K562 (cell line): ENCODE results near the gene ITSN1. TPM values are rescaled to one million over a fixed set of nuclear protein-coding genes. Genes with fewer than 3 reads are reported as not detected.
A peak's percentile ranks its signal among the peaks of the same experiment; 100 is the strongest.

Experiments used
- BRCA1 ChIP-seq, 2 experiments: fragments of 450-650 bp in 1 of 2; sonication (generic) in 1 of 2; formaldehyde crosslinking in 1 of 2; IDR thresholded peaks; 2 replicates each; pipeline versions ENCODE4 v1.5.0 to v1.6.1; 2017 to 2020; ENCODE audit warnings: mild to moderate bottlenecking in 1 of 2, missing genetic modification reagents in 1 of 2
- CSDE1 ChIP-seq, 2 experiments: fragments of 450-650 bp; IDR thresholded peaks; 2 replicates each; pipeline ENCODE4 v1.6.1; 2016; ENCODE audit warnings: mild to moderate bottlenecking in 1 of 2
- CXXC5 ChIP-seq: fragments of 250-450 bp; sonication (Bioruptor Pico); IDR thresholded peaks from 2 replicates; pipeline ENCODE4 v1.8.0; 2022; ENCODE audit warnings: inconsistent platforms, mild to moderate bottlenecking, moderate library complexity
- JUNB ChIP-seq: fragments of 450-650 bp; formaldehyde crosslinking; conservative IDR thresholded peaks from 2 replicates; pipeline ENCODE4 v1.4.0; 2020; ENCODE audit warnings: mild to moderate bottlenecking
- KLF1 ChIP-seq: fragments of 450-650 bp; IDR thresholded peaks from 2 replicates; pipeline ENCODE4 v1.6.1; 2016; ENCODE audit warnings: missing genetic modification characterization, missing compliant biosample characterization
- MBD2 ChIP-seq: sonication (generic); IDR thresholded peaks from 2 replicates; pipeline ENCODE4 v1.6.1; 2016; ENCODE audit warnings: low read depth, borderline replicate concordance
- MYC ChIP-seq, 2 experiments: fragments of 250-450 bp in 1 of 2; sonication (Bioruptor Pico) in 1 of 2; IDR thresholded peaks; 2 replicates each; pipeline versions ENCODE4 v1.5.1 to v1.6.1; 2012 to 2021; ENCODE audit warnings: low read depth in 2 of 2, borderline replicate concordance in 1 of 2, improper control_type of control experiment in 1 of 2, low read length in 1 of 2, mild to moderate bottlenecking in 1 of 2, moderate library complexity in 1 of 2
- NRF1 ChIP-seq, 2 experiments: fragments of 450-650 bp; IDR thresholded peaks in 1 of 2; conservative IDR thresholded peaks in 1 of 2; 2 replicates each; pipeline ENCODE4 v1.6.1; 2014; ENCODE audit warnings: mild to moderate bottlenecking in 2 of 2
- PCBP2 ChIP-seq: fragments of 200-400 bp; formaldehyde crosslinking; IDR thresholded peaks from 2 replicates; pipeline ENCODE4 v1.6.1; 2018; ENCODE audit warnings: low read length, low read depth, mild to moderate bottlenecking, moderate library complexity; ENCODE audit not compliant: poor library complexity, severe bottlenecking
- PHF8 ChIP-seq: fragments of 200-600 bp; sonication (generic); IDR thresholded peaks from 2 replicates; pipeline ENCODE4 v1.6.1; 2012; ENCODE audit warnings: mixed run types, mild to moderate bottlenecking, inconsistent platforms, low read length, moderate library complexity, borderline replicate concordance
- POLR2AphosphoS5 ChIP-seq: IDR thresholded peaks from 2 replicates; pipeline ENCODE4 v1.6.1; 2011; ENCODE audit warnings: mild to moderate bottlenecking, low read depth, low read length, moderate library complexity; ENCODE audit not compliant: control insufficient read depth, insufficient read depth
- POLR2G ChIP-seq: fragments of 200-400 bp; formaldehyde crosslinking; IDR thresholded peaks from 2 replicates; pipeline ENCODE4 v1.6.1; 2017; ENCODE audit warnings: low read depth, mild to moderate bottlenecking, antibody characterized with exemption, low read length, moderate library complexity
- RBFOX2 ChIP-seq: fragments of 200-400 bp; formaldehyde crosslinking; IDR thresholded peaks from 2 replicates; pipeline ENCODE4 v1.6.1; 2017; ENCODE audit warnings: low read depth, mild to moderate bottlenecking, low read length, moderate library complexity
- RFX7 ChIP-seq: fragments of 250-450 bp; sonication (Bioruptor Pico); IDR thresholded peaks from 2 replicates; pipeline ENCODE4 v1.5.1; 2021; ENCODE audit warnings: mild to moderate bottlenecking
- ZFP36 ChIP-seq: fragments of 150-350 bp; IDR thresholded peaks from 2 replicates; pipeline ENCODE4 v1.6.1; 2018; ENCODE audit warnings: low read length, low read depth; ENCODE audit not compliant: partially characterized antibody
- ZFX ChIP-seq: sonication (generic); formaldehyde crosslinking; IDR thresholded peaks from 2 replicates; pipeline ENCODE4 v1.8.0; 2022; ENCODE audit warnings: mild to moderate bottlenecking, missing genetic modification reagents, moderate library complexity
- ZNF165 ChIP-seq: fragments of 250-450 bp; sonication (Bioruptor Pico); IDR thresholded peaks from 2 replicates; pipeline ENCODE4 v1.4.0; 2020; ENCODE audit warnings: borderline replicate concordance
- ZZZ3 ChIP-seq: fragments of 450-650 bp; IDR thresholded peaks from 2 replicates; pipeline ENCODE4 v1.6.1; 2016; ENCODE audit warnings: antibody characterized with exemption, mild to moderate bottlenecking, moderate library complexity
- polyA plus RNA-seq, 8 experiments: library from polyadenylated mRNA; depleted of rRNA in 4 of 8; stranded (reverse) in 5 of 8; unstranded in 3 of 8; fragments of >200 nt; fragmentation: Nextera tagmentation in 2 of 8; fragmentation: Illumina TruSeq in 1 of 8; extraction: Ambion mirVana in 2 of 8; extraction: Trizol in 1 of 8; gene quantifications; 2 replicates each; pipeline versions ENCODE4 v1.2.1 to v1.2.3, GENCODE V29; 2011 to 2014; ENCODE audit warnings: inconsistent platforms in 1 of 8, missing spikeins in 1 of 8
- total RNA-seq, 7 experiments: library from RNA; depleted of rRNA in 6 of 7; stranded (reverse); fragments of >200 nt in 6 of 7; fragmentation: Illumina TruSeq in 2 of 7; extraction: Trizol in 2 of 7; gene quantifications; 2 replicates each; pipeline versions ENCODE4 v1.2.1 to v1.2.3, GENCODE V29; 2011 to 2021; ENCODE audit warnings: low replicate concordance in 1 of 7
- TF ChIP-seq, protein P1 (sequence below): IDR thresholded peaks from 3 replicates; pipeline ENCODE4 v1.6.1; 2011; ENCODE audit warnings: borderline replicate concordance, mild to moderate bottlenecking, moderate library complexity; ENCODE audit not compliant: insufficient read length; ENCODE audit errors: extremely low read depth
- TF ChIP-seq, protein P2 (sequence below), 3 experiments: fragments of 200-800 bp in 1 of 3; sonication (Bioruptor generic) in 1 of 3; sonication (generic) in 1 of 3; formaldehyde crosslinking in 1 of 3; IDR thresholded peaks; 2 replicates each; pipeline versions ENCODE4 v1.6.1 to v1.8.0; 2016 to 2022; ENCODE audit warnings: mild to moderate bottlenecking in 2 of 3, missing compliant biosample characterization in 2 of 3, missing genetic modification characterization in 2 of 3, missing genetic modification reagents in 1 of 3
- TF ChIP-seq, protein P3 (sequence below): fragments of 450-650 bp; IDR thresholded peaks from one replicate; pipeline ENCODE4 v1.6.1; 2018; ENCODE audit warnings: mild to moderate bottlenecking, moderate library complexity; ENCODE audit not compliant: partially characterized antibody

The ITSN1 gene
- total and polyA plus RNA-seq, 9 of the 15 experiments (the other 6 are each of a cell fraction or from before 2014, with no cell fraction given): 1.1 to 12.6 (median 4.8) TPM

DNA sequence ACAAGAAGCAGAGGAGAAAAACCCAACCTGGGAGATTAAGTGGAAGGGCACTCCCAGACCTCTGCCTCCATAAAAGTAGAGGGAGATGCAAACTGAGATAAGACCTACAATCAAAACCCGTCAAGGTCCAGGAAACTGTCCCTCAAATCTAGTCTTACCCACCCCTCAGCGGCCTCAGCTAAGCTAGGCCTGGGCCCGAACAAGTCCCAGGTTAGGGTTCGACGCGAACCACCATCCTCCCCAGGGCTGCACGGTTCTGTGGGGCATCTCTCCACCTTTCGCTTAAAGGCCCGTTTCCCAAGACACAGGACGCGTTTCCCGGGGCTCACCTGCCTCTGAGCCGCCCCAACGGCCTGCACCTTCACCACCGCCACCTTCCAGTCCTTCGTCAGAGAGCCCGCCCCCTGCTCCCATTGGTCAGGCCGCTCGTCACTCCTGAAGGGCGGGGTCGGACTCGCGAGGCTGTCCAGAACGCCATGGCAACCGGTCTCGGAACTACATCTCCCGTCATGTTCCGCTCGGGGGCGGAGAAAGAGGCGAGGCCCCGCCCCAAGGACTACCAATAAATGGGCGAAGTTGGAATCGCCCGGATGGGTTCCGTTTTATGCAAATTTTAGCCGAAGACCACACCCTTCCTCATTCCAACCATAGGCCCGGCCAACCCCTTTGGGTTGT is 812 bp upstream of the ITSN1 start, which contains the start of gene CRYZL1 (continued):
- TF ChIP-seq ZFX (CRISPR knock-in tag) (peak; percentile 100), PHF8 (peak; percentile 95; the same call in 1 of the 2 replicates), JUNB (CRISPR knock-in tag) (no peak), BRCA1 (IDR thresholded peaks at IDR 0.05) (no peak), BRCA1 (CRISPR knock-in tag; IDR thresholded peaks at IDR 0.05) (no peak), PCBP2 (no peak), RBFOX2 (peak; percentile 82), NRF1 (conservative IDR thresholded peaks at IDR 0.05 in 1 of 2, IDR thresholded peaks at IDR 0.05 in 1 of 2) (peak; percentile 38 to 63; a peak in 2 of 4 replicates), ZFP36 (peak; percentile 4), POLR2G (peak; percentile 88), POLR2AphosphoS5 (peak; percentile 67), CXXC5 (CRISPR knock-in tag) (peak; percentile 61; the same call in 1 of the 2 replicates), ZZZ3 (peak; percentile 98), MBD2 (peak; percentile 96), CSDE1 (IDR thresholded peaks at IDR 0.05) (peak in 1 of 2 experiments; percentile 93; a peak in 2 of 4 replicates), RFX7 (no peak), ZNF165 (CRISPR knock-in tag) (0 out of 2 replicates have a peak, but pooled peaks have one; percentile 68), KLF1 (peak; percentile 99), MYC (IDR thresholded peaks at IDR 0.05; ENCODE audit: low read depth, low read length) (peak; percentile 61), MYC (CRISPR knock-in tag; IDR thresholded peaks at IDR 0.05; ENCODE audit: borderline replicate concordance, low read depth) (peak; percentile 53; the same call in 1 of the 2 replicates)
- TF ChIP-seq, protein P1, sequence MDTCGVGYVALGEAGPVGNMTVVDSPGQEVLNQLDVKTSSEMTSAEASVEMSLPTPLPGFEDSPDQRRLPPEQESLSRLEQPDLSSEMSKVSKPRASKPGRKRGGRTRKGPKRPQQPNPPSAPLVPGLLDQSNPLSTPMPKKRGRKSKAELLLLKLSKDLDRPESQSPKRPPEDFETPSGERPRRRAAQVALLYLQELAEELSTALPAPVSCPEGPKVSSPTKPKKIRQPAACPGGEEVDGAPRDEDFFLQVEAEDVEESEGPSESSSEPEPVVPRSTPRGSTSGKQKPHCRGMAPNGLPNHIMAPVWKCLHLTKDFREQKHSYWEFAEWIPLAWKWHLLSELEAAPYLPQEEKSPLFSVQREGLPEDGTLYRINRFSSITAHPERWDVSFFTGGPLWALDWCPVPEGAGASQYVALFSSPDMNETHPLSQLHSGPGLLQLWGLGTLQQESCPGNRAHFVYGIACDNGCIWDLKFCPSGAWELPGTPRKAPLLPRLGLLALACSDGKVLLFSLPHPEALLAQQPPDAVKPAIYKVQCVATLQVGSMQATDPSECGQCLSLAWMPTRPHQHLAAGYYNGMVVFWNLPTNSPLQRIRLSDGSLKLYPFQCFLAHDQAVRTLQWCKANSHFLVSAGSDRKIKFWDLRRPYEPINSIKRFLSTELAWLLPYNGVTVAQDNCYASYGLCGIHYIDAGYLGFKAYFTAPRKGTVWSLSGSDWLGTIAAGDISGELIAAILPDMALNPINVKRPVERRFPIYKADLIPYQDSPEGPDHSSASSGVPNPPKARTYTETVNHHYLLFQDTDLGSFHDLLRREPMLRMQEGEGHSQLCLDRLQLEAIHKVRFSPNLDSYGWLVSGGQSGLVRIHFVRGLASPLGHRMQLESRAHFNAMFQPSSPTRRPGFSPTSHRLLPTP: no peak
- TF ChIP-seq, protein P2, sequence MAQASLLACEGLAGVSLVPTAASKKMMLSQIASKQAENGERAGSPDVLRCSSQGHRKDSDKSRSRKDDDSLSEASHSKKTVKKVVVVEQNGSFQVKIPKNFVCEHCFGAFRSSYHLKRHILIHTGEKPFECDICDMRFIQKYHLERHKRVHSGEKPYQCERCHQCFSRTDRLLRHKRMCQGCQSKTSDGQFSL (CRISPR knock-in tag; IDR thresholded peaks at IDR 0.05): no peak
- TF ChIP-seq, protein P2 (tag; IDR thresholded peaks at IDR 0.05): no peak
- TF ChIP-seq, protein P3, sequence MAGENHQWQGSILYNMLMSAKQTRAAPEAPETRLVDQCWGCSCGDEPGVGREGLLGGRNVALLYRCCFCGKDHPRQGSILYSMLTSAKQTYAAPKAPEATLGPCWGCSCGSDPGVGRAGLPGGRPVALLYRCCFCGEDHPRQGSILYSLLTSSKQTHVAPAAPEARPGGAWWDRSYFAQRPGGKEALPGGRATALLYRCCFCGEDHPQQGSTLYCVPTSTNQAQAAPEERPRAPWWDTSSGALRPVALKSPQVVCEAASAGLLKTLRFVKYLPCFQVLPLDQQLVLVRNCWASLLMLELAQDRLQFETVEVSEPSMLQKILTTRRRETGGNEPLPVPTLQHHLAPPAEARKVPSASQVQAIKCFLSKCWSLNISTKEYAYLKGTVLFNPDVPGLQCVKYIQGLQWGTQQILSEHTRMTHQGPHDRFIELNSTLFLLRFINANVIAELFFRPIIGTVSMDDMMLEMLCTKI: no peak
